ENCODE data around the gene THOC7. TPM values are rescaled to one million over a fixed set of nuclear protein-coding genes. Genes with fewer than 3 reads are reported as not detected.
A peak's percentile ranks its signal among the peaks of the same experiment; 100 is the strongest.

The THOC7 gene
- total RNA-seq, 1 donor from 2014 or later = 61.6 TPM

- Histone ChIP-seq H2AFZ (ENCODE audit: low read depth, low read length) (no peak overlapping the region), H3K79me2 (ENCODE audit: insufficient read depth, low read length) (no peaks in the 10 kb centered on the region), H4K20me1 (ENCODE audit: insufficient read depth, low read length) (no peaks in the 10 kb centered on the region), H3K9me3 (ENCODE audit: insufficient read depth, low read depth, low read length) (no peaks in the 10 kb centered on the region), H3K4me3 (ENCODE audit: insufficient read depth, low read depth, low read length) (no peak overlapping the region), H3K9ac (ENCODE audit: low read length) (no peak overlapping the region), H3K4me1 (ENCODE audit: insufficient read depth, low read length) (no peaks in the 10 kb centered on the region), H3K36me3 (ENCODE audit: insufficient read depth, low read length) (no peaks in the 10 kb centered on the region), H3K27ac (ENCODE audit: low read depth, low read length) (no peak overlapping the region), H3K27me3 (ENCODE audit: insufficient read depth, low read length) (no peaks in the 10 kb centered on the region), H3K4me2 (ENCODE audit: low read length) (no peak overlapping the region)
- H3K4me1 Mint-ChIP-seq (ENCODE audit: low read depth, unreplicated experiment) = no peaks in the 10 kb centered on the region
- no peak overlapping the region for H3K4me3 Mint-ChIP-seq (ENCODE audit: unreplicated experiment)
- H3K27ac Mint-ChIP-seq (ENCODE audit: unreplicated experiment) = no peak overlapping the region
- H3K27me3 Mint-ChIP-seq (ENCODE audit: low read depth, unreplicated experiment) = no peaks in the 10 kb centered on the region
- no peaks in the 10 kb centered on the region for H3K36me3 Mint-ChIP-seq (ENCODE audit: low read depth, unreplicated experiment)
- TF ChIP-seq EZH2 (IDR thresholded peaks at IDR 0.05; ENCODE audit: insufficient read depth, low read length) = no peak
- TF ChIP-seq, protein P1, sequence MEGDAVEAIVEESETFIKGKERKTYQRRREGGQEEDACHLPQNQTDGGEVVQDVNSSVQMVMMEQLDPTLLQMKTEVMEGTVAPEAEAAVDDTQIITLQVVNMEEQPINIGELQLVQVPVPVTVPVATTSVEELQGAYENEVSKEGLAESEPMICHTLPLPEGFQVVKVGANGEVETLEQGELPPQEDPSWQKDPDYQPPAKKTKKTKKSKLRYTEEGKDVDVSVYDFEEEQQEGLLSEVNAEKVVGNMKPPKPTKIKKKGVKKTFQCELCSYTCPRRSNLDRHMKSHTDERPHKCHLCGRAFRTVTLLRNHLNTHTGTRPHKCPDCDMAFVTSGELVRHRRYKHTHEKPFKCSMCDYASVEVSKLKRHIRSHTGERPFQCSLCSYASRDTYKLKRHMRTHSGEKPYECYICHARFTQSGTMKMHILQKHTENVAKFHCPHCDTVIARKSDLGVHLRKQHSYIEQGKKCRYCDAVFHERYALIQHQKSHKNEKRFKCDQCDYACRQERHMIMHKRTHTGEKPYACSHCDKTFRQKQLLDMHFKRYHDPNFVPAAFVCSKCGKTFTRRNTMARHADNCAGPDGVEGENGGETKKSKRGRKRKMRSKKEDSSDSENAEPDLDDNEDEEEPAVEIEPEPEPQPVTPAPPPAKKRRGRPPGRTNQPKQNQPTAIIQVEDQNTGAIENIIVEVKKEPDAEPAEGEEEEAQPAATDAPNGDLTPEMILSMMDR (IDR thresholded peaks at IDR 0.05; ENCODE audit: insufficient read depth, low read depth, low read length) = no peak
- FAIRE-seq (no peak), DNase-seq (ENCODE audit: low read depth) (peak; percentile 46)
- H3K9me3 Mint-ChIP-seq (ENCODE audit: unreplicated experiment) = peaks cover 1% of the 10 kb centered on the region
Measured at GRCh38 chr3:63814237-63814636, 49.4 kb downstream of the THOC7 start.

DNA sequence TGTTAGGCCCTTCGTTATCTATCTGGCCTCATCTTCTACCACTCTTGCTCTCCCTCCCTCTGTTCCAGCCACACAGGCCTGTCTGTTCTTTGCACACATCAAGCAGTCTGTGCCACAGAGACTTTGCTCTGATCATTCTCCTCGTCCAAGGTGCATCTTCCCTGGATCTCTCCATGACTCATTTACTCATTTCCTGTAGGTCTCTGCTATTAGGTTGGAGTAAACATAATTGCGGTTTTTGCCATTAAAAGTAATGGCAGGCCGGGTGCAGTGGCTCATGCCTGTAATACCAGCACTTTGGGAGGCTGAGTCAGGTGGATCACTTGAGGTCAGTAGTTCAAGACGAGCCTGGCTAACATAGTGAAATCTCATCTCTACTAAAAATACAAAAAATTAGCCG, 54.0 kb downstream of the THOC7 start:
- Histone ChIP-seq H3K79me2 (ENCODE audit: insufficient read depth, low read length) (no peaks in the 10 kb centered on the region), H4K20me1 (ENCODE audit: insufficient read depth, low read length) (no peaks in the 10 kb centered on the region), H3K4me1 (ENCODE audit: insufficient read depth, low read length) (no peaks in the 10 kb centered on the region), H3K27me3 (ENCODE audit: insufficient read depth, low read length) (no peaks in the 10 kb centered on the region), H3K9ac (ENCODE audit: low read length) (no peak overlapping the region), H2AFZ (ENCODE audit: low read depth, low read length) (no peak overlapping the region), H3K9me3 (ENCODE audit: insufficient read depth, low read depth, low read length) (no peaks in the 10 kb centered on the region), H3K4me3 (ENCODE audit: insufficient read depth, low read depth, low read length) (no peak overlapping the region), H3K27ac (ENCODE audit: low read depth, low read length) (no peak overlapping the region), H3K4me2 (ENCODE audit: low read length) (no peak overlapping the region), H3K36me3 (ENCODE audit: insufficient read depth, low read length) (no peaks in the 10 kb centered on the region)
- no peaks in the 10 kb centered on the region for H3K4me1 Mint-ChIP-seq (ENCODE audit: low read depth, unreplicated experiment)
- DNase-seq (ENCODE audit: low read depth) (peak; percentile 52), FAIRE-seq (no peak)
- TF ChIP-seq, protein P1 (IDR thresholded peaks at IDR 0.05; ENCODE audit: insufficient read depth, low read depth, low read length) = no peak
- no peak for TF ChIP-seq EZH2 (IDR thresholded peaks at IDR 0.05; ENCODE audit: insufficient read depth, low read length)
- no peaks in the 10 kb centered on the region for H3K27me3 Mint-ChIP-seq (ENCODE audit: low read depth, unreplicated experiment)
- no peak overlapping the region for H3K27ac Mint-ChIP-seq (ENCODE audit: unreplicated experiment)
- no peaks in the 10 kb centered on the region for H3K9me3 Mint-ChIP-seq (ENCODE audit: unreplicated experiment)
- H3K4me3 Mint-ChIP-seq (ENCODE audit: unreplicated experiment) = no peak overlapping the region
- H3K36me3 Mint-ChIP-seq (ENCODE audit: low read depth, unreplicated experiment) = no peaks in the 10 kb centered on the region

DNA sequence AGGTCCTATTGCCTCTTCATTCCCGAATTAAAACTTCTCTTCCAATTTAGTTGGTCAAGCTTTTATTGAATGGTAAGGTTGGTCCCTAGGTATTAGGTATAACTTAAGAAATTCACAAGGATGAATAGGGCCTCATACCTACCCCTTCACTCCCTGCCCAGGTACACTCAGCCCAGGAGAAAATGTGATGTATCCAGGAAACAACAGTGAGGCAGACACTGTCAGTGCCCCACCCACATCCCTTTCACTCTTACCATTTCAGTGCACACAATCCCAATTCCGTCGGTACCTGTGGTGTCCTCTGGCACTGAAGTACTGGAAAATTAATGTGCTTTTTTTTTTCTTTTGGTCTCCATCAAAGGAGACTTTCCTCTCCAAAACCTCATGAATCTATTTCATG, 55.0 kb downstream of the THOC7 start:
- no peak overlapping the region for H3K4me3 Mint-ChIP-seq (ENCODE audit: unreplicated experiment)
- no peak for FAIRE-seq

More for the DNA sequence above, 55.0 kb downstream of the THOC7 start:
- H3K79me2 ChIP-seq (ENCODE audit: insufficient read depth, low read length) = no peaks in the 10 kb centered on the region
- DNase-seq (ENCODE audit: low read depth) = no peak
- TF ChIP-seq EZH2 (IDR thresholded peaks at IDR 0.05; ENCODE audit: insufficient read depth, low read length) = no peak
- TF ChIP-seq, protein P1 (IDR thresholded peaks at IDR 0.05; ENCODE audit: insufficient read depth, low read depth, low read length) = no peak
- no peaks in the 10 kb centered on the region for H3K27me3 Mint-ChIP-seq (ENCODE audit: low read depth, unreplicated experiment)
- no peak overlapping the region for H3K4me3 ChIP-seq (ENCODE audit: insufficient read depth, low read depth, low read length)
- H3K9me3 ChIP-seq (ENCODE audit: insufficient read depth, low read depth, low read length) = no peaks in the 10 kb centered on the region
- H4K20me1 ChIP-seq (ENCODE audit: insufficient read depth, low read length) = no peaks in the 10 kb centered on the region
- no peaks in the 10 kb centered on the region for H3K36me3 Mint-ChIP-seq (ENCODE audit: low read depth, unreplicated experiment)
- H3K27ac ChIP-seq (ENCODE audit: low read depth, low read length) = no peak overlapping the region
- H2AFZ ChIP-seq (ENCODE audit: low read depth, low read length) = no peak overlapping the region
- H3K27ac Mint-ChIP-seq (ENCODE audit: unreplicated experiment) = no peak overlapping the region
- H3K4me1 ChIP-seq (ENCODE audit: insufficient read depth, low read length) = no peaks in the 10 kb centered on the region
- H3K27me3 ChIP-seq (ENCODE audit: insufficient read depth, low read length) = no peaks in the 10 kb centered on the region
- no peaks in the 10 kb centered on the region for H3K9me3 Mint-ChIP-seq (ENCODE audit: unreplicated experiment)
- no peaks in the 10 kb centered on the region for H3K4me1 Mint-ChIP-seq (ENCODE audit: low read depth, unreplicated experiment)
- no peak overlapping the region for H3K9ac ChIP-seq (ENCODE audit: low read length)
- no peak overlapping the region for H3K4me2 ChIP-seq (ENCODE audit: low read length)
- H3K36me3 ChIP-seq (ENCODE audit: insufficient read depth, low read length) = no peaks in the 10 kb centered on the region

Measured in astrocyte (in vitro differentiated cells and primary cell).